Non-pigmented ciliary epithelial cell (primary cell): ENCODE data around the gene PARVA.
A peak's percentile ranks its signal among the peaks of the same experiment; 100 is the strongest.
"Not testable (repeated sequence)": the region's sequence is repeated elsewhere in the genome, so short reads cannot be mapped to it uniquely, and the experiment has no call there.

ENCODE experiments used
- DNase-seq: peaks from one replicate; pipeline ENCODE4 v3.0.0-alpha.2; 2010; ENCODE audit warnings: low read depth

PARVA gene

DNA sequence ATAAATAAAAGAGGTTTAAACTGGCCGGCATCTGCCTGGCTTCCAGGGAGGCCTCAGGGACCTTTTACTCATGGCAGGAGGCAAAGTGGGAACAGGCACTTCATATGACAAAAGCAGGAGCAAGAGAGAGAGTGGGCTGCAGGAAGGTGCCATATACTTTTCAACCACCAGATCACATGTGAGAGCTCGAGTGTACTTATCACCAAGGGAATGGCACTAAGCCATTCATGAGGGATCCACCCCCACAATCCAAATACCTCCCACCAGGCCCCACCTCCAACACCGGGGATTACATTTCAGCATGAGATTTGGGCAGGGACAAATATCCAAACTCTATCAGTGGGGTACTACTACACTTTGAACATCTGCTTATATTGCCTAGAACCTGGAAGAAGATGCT lies 126.5 kb downstream of the PARVA start:
- DNase-seq = no peak

- DNase-seq = no peak
Measured at GRCh38 chr11:12505183-12505582, 127.8 kb downstream of the PARVA start.

GRCh38 chr11:12506404-12506921 lies 129.1 kb downstream of the PARVA start:
- peak; percentile 35 for DNase-seq

DNA sequence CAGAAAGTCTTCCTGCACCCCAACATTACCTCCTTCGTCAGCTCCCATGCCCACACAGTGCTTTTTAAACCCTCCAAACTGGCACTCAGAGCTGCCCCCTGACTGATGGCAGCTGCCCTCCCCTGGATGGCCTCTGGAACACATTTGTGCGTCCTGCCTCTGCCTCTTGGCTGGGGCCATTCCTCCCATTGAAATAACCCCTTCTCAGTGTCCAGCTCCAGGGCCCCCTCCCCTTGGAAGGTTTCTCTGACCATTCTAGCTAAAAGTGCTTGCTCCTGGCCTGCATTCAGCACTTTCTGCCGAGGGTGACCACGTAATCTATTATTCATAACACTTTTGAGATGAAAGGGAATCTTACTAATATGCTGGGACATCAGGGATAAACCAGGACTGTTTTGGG lies 130.0 kb downstream of the PARVA start:
- DNase-seq = no peak

- DNase-seq = peak; percentile 35
Measured at GRCh38 chr11:12508151-12508751, 130.9 kb downstream of the PARVA start.

GRCh38 chr11:12509371-12509770 lies 132.0 kb downstream of the PARVA start:
- DNase-seq = no peak

DNA sequence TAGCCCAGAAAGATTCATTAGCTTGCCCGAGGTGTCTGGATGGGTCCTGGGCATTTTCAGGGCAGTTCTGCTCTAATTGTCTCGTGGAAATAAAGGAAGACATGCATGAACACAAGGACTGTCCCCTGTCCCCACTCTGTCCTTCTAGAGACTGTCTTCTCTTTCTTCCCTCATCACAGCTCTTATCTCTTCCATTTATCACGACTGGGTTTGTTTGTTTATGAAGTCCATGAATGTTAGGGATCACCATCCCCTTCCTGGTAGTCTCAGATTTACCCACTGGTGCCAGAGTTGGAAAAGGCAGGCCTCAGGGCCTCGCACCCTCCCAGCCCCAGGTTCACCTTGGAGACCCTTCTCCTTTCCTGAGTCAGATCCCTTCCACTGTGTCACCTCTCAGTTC lies 134.8 kb downstream of the PARVA start:
- DNase-seq = no peak

GRCh38 chr11:12512826-12513395 lies 135.5 kb downstream of the PARVA start:
- no peak for DNase-seq

- DNase-seq = no peak
Measured at GRCh38 chr11:12516387-12517105, 139.2 kb downstream of the PARVA start.

GRCh38 chr11:12517306-12517705 lies 139.9 kb downstream of the PARVA start:
- DNase-seq = no peak

- DNase-seq = no peak
Measured at GRCh38 chr11:12517741-12518140, 140.4 kb downstream of the PARVA start.

- DNase-seq = no peak
Measured at GRCh38 chr11:12518606-12519385, 141.4 kb downstream of the PARVA start.

GRCh38 chr11:12520054-12520453 lies 142.7 kb downstream of the PARVA start:
- no peak for DNase-seq

DNA sequence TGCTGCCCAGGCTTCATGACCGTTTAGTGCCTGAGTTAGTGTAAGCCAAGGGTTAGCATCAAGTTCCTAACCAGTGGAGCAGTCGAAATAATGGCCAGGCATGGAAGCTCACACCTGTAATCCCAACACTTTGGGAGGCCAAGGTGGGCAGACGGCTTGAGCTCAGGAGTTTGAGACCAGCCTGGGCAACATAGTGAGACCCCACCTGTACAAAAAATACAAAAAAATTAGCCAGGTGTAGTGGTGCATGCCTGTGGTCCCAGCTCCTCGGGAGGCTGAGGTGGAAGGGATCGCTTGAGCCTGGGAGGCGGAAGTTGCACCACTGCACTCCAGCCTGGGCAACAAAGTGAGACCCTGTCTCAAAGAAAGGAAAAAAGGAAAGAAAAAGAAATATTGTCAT lies 143.2 kb downstream of the PARVA start:
- DNase-seq = not testable (repeated sequence)

DNA sequence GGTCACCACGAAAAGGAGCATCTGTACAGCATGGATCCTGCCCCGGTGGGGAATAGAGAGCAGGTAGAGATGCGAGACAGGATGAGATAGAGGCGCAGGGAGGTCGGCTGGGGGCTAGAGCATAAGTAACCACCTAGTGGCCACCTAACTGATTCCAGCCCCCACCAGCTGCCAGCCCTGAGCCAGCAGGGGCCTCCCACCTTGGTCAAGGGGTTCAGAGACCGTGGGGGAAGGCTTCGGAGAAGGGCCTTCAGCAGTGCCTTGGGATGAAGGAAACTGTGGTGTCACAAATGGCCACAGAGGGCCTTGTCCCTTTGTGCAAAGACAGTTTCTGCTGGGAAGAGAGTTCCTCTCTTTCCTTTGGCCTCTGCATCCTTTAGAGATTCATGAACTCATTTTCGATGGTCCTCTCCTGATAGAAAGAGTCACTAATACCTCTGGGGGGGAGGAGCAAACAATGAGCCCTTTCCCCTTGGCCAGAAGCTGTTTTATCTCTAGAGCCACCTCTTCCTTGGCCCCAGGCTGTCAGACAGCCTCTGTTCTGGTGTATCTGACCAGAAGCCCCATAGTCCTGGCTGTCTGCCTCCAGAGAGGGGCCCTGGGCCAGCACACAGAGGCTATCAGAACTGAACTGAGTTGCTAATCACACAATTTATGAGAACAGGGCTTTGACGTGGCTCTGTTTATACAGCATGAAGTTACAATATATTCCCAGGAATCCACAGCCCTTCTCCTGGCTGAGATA lies 146.0 kb downstream of the PARVA start:
- no peak for DNase-seq

DNA sequence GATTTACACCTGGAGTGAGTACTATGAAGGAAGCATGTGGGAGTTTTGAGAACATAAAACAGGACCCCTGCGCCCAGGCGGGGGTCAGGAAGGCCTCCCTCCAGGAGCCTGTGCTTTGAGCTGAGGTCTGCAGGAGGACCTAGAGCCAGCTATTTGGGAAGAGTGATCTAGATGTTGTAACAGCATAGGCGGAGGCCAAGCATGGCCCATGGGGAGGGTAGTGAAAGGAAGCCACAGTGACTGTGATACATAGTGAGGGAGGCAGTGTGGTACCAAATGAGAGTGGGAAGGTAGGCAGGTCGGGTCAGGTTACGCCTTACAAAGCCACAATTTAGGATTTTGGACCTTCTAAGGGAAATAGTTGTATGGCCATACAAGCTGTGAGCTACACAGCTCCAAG lies 147.5 kb downstream of the PARVA start:
- no peak for DNase-seq

DNA sequence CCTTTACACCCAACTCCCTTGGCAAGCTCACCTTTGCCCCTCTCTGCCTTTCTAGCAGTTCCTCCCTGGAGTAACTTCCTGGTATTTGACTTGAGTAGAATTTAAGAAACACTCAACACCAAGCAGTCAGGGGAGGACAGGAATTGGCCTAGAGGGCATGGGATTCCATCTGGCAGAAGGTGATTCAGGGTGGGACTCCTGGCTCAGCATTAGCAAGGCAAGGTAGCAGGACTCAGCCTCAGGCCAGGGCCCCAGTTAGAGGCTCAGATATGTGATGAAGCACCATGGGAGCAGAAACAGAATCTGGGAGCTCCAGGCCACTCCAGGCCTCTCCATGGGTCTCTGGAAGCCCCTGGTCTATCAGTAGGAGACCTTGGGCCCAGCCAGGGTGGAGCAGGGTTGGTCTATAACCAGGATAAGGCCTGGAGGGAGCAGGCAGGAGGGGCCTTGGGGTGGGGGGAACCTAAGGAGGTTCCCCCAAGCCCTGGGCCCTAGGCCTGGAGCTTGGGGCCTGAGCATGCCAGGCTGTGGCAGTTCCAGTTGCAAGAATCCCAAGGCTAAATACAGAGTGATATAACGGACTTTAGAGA lies 148.2 kb downstream of the PARVA start:
- no peak for DNase-seq

- no peak for DNase-seq
Measured at GRCh38 chr11:12526789-12527188, 149.4 kb downstream of the PARVA start.

DNA sequence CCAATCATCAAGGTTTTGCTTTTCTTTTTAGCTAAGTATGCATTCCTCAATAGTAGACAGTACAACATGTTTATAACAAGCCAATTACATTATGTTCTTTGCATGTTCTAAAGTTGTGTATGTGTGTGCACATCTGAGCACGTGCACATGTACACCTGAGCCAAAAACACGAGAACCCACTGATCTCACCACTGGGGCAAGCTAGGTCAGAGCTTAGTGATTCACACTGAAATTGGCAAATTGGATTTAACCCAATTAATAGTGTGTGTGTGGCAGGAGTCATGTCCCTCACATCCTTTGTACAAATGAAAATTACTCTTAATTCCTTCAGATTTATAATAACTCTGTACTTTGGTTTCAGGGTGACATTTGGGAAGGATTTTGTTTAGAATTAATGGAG lies 151.1 kb downstream of the PARVA start:
- DNase-seq = no peak

- DNase-seq = no peak
Measured at GRCh38 chr11:12529041-12529440, 151.7 kb downstream of the PARVA start.

DNA sequence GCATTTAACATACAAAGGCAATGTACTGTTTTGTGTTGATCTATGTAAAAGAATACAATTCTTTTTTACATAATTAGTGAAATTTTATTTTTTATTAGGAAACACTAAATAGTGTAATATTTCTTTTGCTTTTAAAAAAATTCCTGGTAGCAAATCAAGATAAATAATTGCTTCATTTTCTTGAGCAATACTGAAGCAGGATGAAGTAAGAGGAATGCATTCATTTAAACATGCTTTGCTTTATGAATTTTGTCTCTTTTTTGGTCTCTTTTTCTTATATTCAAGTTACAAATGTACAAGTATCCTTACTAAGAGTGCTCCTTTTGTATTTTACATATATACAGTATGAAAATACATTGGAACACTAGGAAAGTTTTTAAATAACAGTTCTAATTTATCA lies 152.4 kb downstream of the PARVA start:
- no peak for DNase-seq

GRCh38 chr11:12531020-12531419 lies 153.6 kb downstream of the PARVA start:
- DNase-seq = no peak
